Choroid plexus epithelial cell (primary cell): ENCODE measurements around the gene GPC1.

Experiments
- DNase-seq: peaks from one replicate; pipeline ENCODE4 v3.0.0-alpha.2; 2010; ENCODE audit warnings: low read depth
- H3K4me3 ChIP-seq: 2 replicates; pipeline ENCODE4 v1.5.1; 2011; ENCODE audit warnings: low read depth, mild to moderate bottlenecking, control low read depth, low read length, moderate library complexity
- CTCF ChIP-seq: conservative IDR thresholded peaks from 2 replicates; pipeline ENCODE4 v1.5.1; 2011; ENCODE audit warnings: low read depth, mild to moderate bottlenecking, control low read depth, inconsistent platforms, low read length, moderate library complexity

GPC1 gene

GRCh38 chr2:240505910-240506309 lies 70.4 kb downstream of the GPC1 start:
- TF ChIP-seq CTCF, result no peak
- no peak overlapping the region for H3K4me3 ChIP-seq
- no peak for DNase-seq

GRCh38 chr2:240506406-240507059 lies 71.1 kb downstream of the GPC1 start:
- no peak for DNase-seq
- TF ChIP-seq CTCF, result no peak
- no peak overlapping the region for H3K4me3 ChIP-seq

- TF ChIP-seq CTCF, result no peak
- no peak overlapping the region for H3K4me3 ChIP-seq
- no peak for DNase-seq
These were observed 71.8 kb downstream of the GPC1 start for GRCh38 chr2:240507060-240507777.

GRCh38 chr2:240507778-240508251 lies 72.4 kb downstream of the GPC1 start:
- no peak overlapping the region for H3K4me3 ChIP-seq
- TF ChIP-seq CTCF, result no peak
- no peak for DNase-seq

GRCh38 chr2:240508832-240509545 lies 73.5 kb downstream of the GPC1 start:
- TF ChIP-seq CTCF, result no peak
- H3K4me3 ChIP-seq, result no peak overlapping the region
- no peak for DNase-seq

GRCh38 chr2:240509667-240510512 lies 74.4 kb downstream of the GPC1 start:
- no peak overlapping the region for H3K4me3 ChIP-seq
- no peak for DNase-seq
- TF ChIP-seq CTCF, result no peak
